Measurements from ENCODE around the gene SIGLEC8. TPM values are rescaled to one million over a fixed set of nuclear protein-coding genes. Genes with fewer than 3 reads are reported as not detected.
"Not testable (repeated sequence)": the region's sequence is repeated elsewhere in the genome, so short reads cannot be mapped to it uniquely, and the experiment has no call there.

SIGLEC8 gene
- total RNA-seq, 1 donor from 2014 or later = not detected

- DNase-seq (ENCODE audit: extremely low spot score, unreplicated experiment) = no peak
- Mint-ChIP-seq H3K36me3 (no peaks in the 10 kb centered on the region), H3K4me1 (ENCODE audit: unreplicated experiment) (no peaks in the 10 kb centered on the region), H3K27me3 (peaks cover 17% of the 10 kb centered on the region), H3K4me3 (no peak overlapping the region), H3K9me3 (peaks cover 5% of the 10 kb centered on the region), H3K27ac (no peak overlapping the region)
- TF ChIP-seq, protein P1, sequence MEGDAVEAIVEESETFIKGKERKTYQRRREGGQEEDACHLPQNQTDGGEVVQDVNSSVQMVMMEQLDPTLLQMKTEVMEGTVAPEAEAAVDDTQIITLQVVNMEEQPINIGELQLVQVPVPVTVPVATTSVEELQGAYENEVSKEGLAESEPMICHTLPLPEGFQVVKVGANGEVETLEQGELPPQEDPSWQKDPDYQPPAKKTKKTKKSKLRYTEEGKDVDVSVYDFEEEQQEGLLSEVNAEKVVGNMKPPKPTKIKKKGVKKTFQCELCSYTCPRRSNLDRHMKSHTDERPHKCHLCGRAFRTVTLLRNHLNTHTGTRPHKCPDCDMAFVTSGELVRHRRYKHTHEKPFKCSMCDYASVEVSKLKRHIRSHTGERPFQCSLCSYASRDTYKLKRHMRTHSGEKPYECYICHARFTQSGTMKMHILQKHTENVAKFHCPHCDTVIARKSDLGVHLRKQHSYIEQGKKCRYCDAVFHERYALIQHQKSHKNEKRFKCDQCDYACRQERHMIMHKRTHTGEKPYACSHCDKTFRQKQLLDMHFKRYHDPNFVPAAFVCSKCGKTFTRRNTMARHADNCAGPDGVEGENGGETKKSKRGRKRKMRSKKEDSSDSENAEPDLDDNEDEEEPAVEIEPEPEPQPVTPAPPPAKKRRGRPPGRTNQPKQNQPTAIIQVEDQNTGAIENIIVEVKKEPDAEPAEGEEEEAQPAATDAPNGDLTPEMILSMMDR (conservative IDR thresholded peaks at IDR 0.05) = no peak
These were observed 9.7 kb downstream of the SIGLEC8 start for GRCh38 chr19:51448411-51449016.

GRCh38 chr19:51448011-51448410 lies 10.2 kb downstream of the SIGLEC8 start:
- TF ChIP-seq, protein P1 (conservative IDR thresholded peaks at IDR 0.05) = no peak
- H3K9me3 Mint-ChIP-seq = peaks cover 5% of the 10 kb centered on the region
- H3K4me3 Mint-ChIP-seq = no peak overlapping the region
- no peak overlapping the region for H3K27ac Mint-ChIP-seq
- H3K4me1 Mint-ChIP-seq (ENCODE audit: unreplicated experiment) = no peaks in the 10 kb centered on the region
- H3K27me3 Mint-ChIP-seq = peaks cover 17% of the 10 kb centered on the region
- no peak for DNase-seq (ENCODE audit: extremely low spot score, unreplicated experiment)
- H3K36me3 Mint-ChIP-seq = no peaks in the 10 kb centered on the region

- H3K27ac Mint-ChIP-seq; H3K9me3 Mint-ChIP-seq; H3K4me1 Mint-ChIP-seq (ENCODE audit: unreplicated experiment); H3K4me3 Mint-ChIP-seq; H3K36me3 Mint-ChIP-seq; DNase-seq (ENCODE audit: extremely low spot score, unreplicated experiment): not testable (repeated sequence)
- peaks cover 17% of the 10 kb centered on the region for H3K27me3 Mint-ChIP-seq
These were observed 10.7 kb downstream of the SIGLEC8 start for GRCh38 chr19:51447510-51447909.

DNA sequence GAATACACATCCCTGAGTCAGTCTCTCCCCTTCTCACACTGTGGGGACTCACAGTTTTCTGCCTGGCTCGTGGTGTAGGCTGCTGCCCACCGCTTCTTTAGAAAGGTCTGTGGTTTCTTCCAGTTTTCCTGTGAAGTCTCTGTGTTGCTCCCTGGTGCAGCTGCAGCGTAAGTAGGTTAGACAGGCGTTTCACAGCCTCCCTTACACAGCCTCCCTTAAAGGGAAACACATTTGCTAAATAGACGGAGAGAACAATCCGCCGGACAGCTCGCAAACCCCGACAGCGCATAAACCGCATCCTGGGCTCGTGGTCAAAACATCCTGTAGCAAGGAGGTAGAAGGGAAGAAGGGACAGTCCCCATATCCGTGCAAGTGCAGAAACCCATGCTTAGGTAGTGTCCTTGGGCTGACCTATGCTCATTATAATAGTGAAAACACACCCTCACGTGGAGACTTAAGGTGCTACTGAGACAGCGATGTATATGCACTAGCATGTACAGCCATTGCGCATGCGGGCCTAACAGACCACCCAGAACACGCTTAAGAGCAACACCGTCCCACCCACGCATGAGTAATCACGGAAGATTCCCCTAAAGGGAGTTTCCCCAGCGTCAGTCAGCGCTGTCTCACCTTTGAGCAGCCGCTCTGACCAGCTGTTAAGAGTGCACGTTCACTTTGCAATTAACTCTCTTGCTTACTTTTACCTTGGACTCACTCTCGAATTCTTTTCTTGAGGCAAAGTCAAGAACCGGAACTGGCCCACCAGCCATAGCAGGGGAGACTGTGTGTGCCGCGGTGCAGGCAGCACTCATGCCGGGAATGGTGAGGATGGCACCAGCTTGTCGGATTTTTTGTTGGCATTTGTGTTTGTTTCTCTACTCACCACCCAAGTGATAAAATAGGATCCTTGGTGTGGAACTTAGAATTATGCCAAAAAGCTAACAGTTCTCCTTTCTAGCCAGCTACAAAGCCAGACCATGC lies 16.6 kb downstream of the SIGLEC8 start:
- DNase-seq (ENCODE audit: extremely low spot score, unreplicated experiment) = peak; percentile 16
- no peaks in the 10 kb centered on the region for H3K4me1 Mint-ChIP-seq (ENCODE audit: unreplicated experiment)
- H3K27me3 Mint-ChIP-seq = peaks cover 27% of the 10 kb centered on the region
- no peak overlapping the region for H3K4me3 Mint-ChIP-seq
- no peaks in the 10 kb centered on the region for H3K9me3 Mint-ChIP-seq
- TF ChIP-seq, protein P1 (conservative IDR thresholded peaks at IDR 0.05) = no peak
- H3K27ac Mint-ChIP-seq = no peak overlapping the region
- no peaks in the 10 kb centered on the region for H3K36me3 Mint-ChIP-seq

DNA sequence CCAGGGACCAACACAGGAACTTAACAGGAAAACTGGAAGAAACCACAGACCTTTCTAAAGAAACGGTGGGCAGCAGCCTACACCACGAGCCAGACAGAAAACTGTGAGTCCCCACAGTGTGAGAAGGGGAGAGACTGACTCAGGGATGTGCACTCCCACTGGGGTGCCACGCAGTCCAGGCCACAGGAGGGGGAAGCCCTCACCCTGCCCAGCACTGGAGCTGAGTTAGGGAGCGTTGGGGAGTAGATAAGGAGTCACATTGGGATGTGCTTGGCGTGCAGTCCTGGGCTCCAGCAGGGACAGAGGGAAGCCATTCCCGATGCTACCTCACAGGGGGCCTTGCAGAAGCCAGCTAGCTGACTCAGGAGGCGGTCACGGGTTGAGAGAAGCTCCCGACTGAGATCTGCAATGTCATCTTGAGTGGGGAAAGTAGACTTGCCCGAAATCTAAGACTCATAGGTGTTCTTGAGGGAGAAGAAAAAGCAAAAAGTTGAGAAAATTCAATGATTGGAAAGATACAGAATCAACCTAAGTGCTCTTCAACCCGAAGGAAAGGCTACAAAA lies 17.3 kb downstream of the SIGLEC8 start:
- no peak for DNase-seq (ENCODE audit: extremely low spot score, unreplicated experiment)
- Mint-ChIP-seq H3K36me3 (no peaks in the 10 kb centered on the region), H3K9me3 (no peaks in the 10 kb centered on the region), H3K27me3 (peaks cover 34% of the 10 kb centered on the region), H3K4me3 (no peak overlapping the region), H3K27ac (no peak overlapping the region), H3K4me1 (ENCODE audit: unreplicated experiment) (no peaks in the 10 kb centered on the region)
- TF ChIP-seq, protein P1 (conservative IDR thresholded peaks at IDR 0.05) = no peak

GRCh38 chr19:51440052-51440451 lies 18.2 kb downstream of the SIGLEC8 start:
- no peak overlapping the region for H3K4me3 Mint-ChIP-seq
- no peaks in the 10 kb centered on the region for H3K4me1 Mint-ChIP-seq (ENCODE audit: unreplicated experiment)
- DNase-seq (ENCODE audit: extremely low spot score, unreplicated experiment) = no peak
- no peaks in the 10 kb centered on the region for H3K9me3 Mint-ChIP-seq
- H3K27me3 Mint-ChIP-seq = peaks cover 30% of the 10 kb centered on the region
- no peaks in the 10 kb centered on the region for H3K36me3 Mint-ChIP-seq
- H3K27ac Mint-ChIP-seq = no peak overlapping the region
- TF ChIP-seq, protein P1 (conservative IDR thresholded peaks at IDR 0.05) = no peak
